Loucy (cell line): ENCODE measurements around the gene SMARCB1.

ENCODE experiments used
- H2AFZ ChIP-seq: fragments of 200-600 bp; sonication (generic); 2 replicates; pipeline ENCODE4 v1.6.0; 2016; ENCODE audit warnings: antibody characterized with exemption, mild to moderate bottlenecking, low read length, moderate library complexity
- H3F3A ChIP-seq: fragments of 200-600 bp; 2 replicates; pipeline ENCODE4 v1.6.0; 2016; ENCODE audit warnings: antibody characterized with exemption, low read depth, mild to moderate bottlenecking
- H3K27me3 ChIP-seq: fragments of 200-600 bp; sonication (generic); 2 replicates; pipeline ENCODE4 v1.6.1; 2014; ENCODE audit warnings: low read length, mild to moderate bottlenecking; ENCODE audit not compliant: insufficient read depth, poor library complexity, severe bottlenecking
- H3K36me3 ChIP-seq: fragments of 200-600 bp; sonication (generic); 2 replicates; pipeline ENCODE4 v1.6.1; 2016; ENCODE audit warnings: low read length; ENCODE audit not compliant: insufficient read depth
- H3K4me1 ChIP-seq: fragments of 200-600 bp; sonication (generic); 2 replicates; pipeline ENCODE4 v1.5.1; 2014; ENCODE audit warnings: low read length, mild to moderate bottlenecking; ENCODE audit not compliant: insufficient read depth, poor library complexity, severe bottlenecking
- H3K4me2 ChIP-seq: fragments of 200-600 bp; sonication (generic); 2 replicates; pipeline ENCODE4 v1.6.0; 2014; ENCODE audit warnings: antibody characterized with exemption, low read length, low read depth, mild to moderate bottlenecking; ENCODE audit not compliant: poor library complexity, severe bottlenecking
- H3K4me3 ChIP-seq: fragments of 200-600 bp; sonication (generic); 2 replicates; pipeline ENCODE4 v1.5.1; 2014; ENCODE audit warnings: low read length, mild to moderate bottlenecking, mixed read lengths; ENCODE audit not compliant: poor library complexity, severe bottlenecking
- H3K79me2 ChIP-seq: fragments of 200-600 bp; sonication (generic); 2 replicates; pipeline ENCODE4 v1.6.1; 2014; ENCODE audit warnings: low read length; ENCODE audit not compliant: insufficient read depth
- H3K9ac ChIP-seq: fragments of 200-600 bp; sonication (generic); 2 replicates; pipeline ENCODE4 v1.6.0; 2014; ENCODE audit warnings: mild to moderate bottlenecking, low read depth, low read length, moderate library complexity; ENCODE audit not compliant: poor library complexity, severe bottlenecking
- H3K9me2 ChIP-seq: fragments of 200-600 bp; sonication (generic); replicated peaks from 2 replicates; pipeline ENCODE4 v1.6.1; 2016; ENCODE audit warnings: low read depth, low read length, mixed read lengths
- H3K9me3 ChIP-seq: fragments of 200-600 bp; sonication (generic); 2 replicates; pipeline ENCODE4 v1.6.1; 2014; ENCODE audit warnings: mild to moderate bottlenecking, antibody characterized with exemption, low read length, low read depth; ENCODE audit not compliant: insufficient read depth
- H4K20me1 ChIP-seq: fragments of 200-600 bp; sonication (generic); 2 replicates; pipeline ENCODE4 v1.6.0; 2014; ENCODE audit warnings: antibody characterized with exemption, low read length, mild to moderate bottlenecking; ENCODE audit not compliant: insufficient read depth, poor library complexity, severe bottlenecking
- EZH2phosphoT487 ChIP-seq: fragments of 200-600 bp; IDR thresholded peaks from 2 replicates; pipeline ENCODE4 v1.6.1; 2018; ENCODE audit warnings: antibody characterized with exemption, mild to moderate bottlenecking, moderate library complexity, borderline replicate concordance
- TF ChIP-seq, protein P1 (sequence below): fragments of 200-600 bp; sonication (generic); conservative IDR thresholded peaks from 2 replicates; pipeline ENCODE4 v1.5.1; 2014; ENCODE audit warnings: mild to moderate bottlenecking, antibody characterized with exemption, low read length

Gene SMARCB1

DNA sequence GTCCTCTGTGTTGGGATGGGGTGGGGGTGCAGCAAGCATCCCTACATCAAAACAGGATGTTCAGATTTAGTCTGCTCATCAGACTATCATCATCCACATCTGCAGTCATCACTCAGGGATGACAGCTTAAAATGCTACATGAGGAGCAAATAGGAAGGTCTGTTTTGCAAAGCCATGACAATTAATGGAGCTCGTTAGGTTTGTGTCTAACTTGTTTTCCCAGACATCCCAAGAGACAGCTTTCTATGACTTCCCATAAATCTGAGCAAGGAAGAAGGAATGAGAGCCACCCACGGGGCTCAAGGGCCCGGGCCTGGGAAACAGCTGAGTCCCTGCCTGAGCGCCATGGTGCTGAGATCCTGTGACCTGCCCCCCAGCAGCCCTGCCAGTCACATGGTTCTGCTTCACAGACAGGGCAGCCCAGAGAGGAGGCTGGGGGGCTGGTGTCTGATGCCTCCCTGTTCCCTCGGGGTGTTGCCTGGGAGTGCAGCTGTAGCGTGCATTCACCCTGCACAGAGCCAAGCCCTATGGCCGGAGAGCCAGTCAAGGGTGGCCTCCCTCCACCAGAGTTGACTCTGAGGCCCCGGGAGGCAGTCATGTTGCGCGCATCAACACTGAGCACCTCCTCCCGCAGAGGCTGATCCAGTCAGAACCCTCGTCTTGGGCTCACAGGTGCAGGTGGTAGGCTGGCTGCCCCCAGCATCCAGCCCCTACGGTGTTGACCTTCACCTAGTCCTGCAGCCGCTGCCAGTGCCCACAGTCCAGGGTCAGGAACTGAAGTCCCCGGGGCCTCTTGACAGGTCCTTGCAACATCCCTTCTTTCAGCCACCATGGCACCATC, 40.0 kb downstream of the SMARCB1 start:
- H3K9me3 ChIP-seq, result no peaks in the 10 kb centered on the region
- H3K9me2 ChIP-seq, result no peaks in the 10 kb centered on the region
- H3K27me3 ChIP-seq, result no peaks in the 10 kb centered on the region
- no peak overlapping the region for H2AFZ ChIP-seq
- H3K36me3 ChIP-seq, result peaks cover 91% of the 10 kb centered on the region; the same call in 1 of the 2 replicates
- peaks cover 5% of the 10 kb centered on the region for H4K20me1 ChIP-seq
- H3K9ac ChIP-seq, result no peak overlapping the region
- no peak overlapping the region for H3K4me2 ChIP-seq
- TF ChIP-seq, protein P1, sequence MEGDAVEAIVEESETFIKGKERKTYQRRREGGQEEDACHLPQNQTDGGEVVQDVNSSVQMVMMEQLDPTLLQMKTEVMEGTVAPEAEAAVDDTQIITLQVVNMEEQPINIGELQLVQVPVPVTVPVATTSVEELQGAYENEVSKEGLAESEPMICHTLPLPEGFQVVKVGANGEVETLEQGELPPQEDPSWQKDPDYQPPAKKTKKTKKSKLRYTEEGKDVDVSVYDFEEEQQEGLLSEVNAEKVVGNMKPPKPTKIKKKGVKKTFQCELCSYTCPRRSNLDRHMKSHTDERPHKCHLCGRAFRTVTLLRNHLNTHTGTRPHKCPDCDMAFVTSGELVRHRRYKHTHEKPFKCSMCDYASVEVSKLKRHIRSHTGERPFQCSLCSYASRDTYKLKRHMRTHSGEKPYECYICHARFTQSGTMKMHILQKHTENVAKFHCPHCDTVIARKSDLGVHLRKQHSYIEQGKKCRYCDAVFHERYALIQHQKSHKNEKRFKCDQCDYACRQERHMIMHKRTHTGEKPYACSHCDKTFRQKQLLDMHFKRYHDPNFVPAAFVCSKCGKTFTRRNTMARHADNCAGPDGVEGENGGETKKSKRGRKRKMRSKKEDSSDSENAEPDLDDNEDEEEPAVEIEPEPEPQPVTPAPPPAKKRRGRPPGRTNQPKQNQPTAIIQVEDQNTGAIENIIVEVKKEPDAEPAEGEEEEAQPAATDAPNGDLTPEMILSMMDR, result no peak
- TF ChIP-seq EZH2phosphoT487, result no peak
- no peaks in the 10 kb centered on the region for H3F3A ChIP-seq
- no peaks in the 10 kb centered on the region for H3K4me1 ChIP-seq
- peaks cover 9% of the 10 kb centered on the region; the same call in 1 of the 2 replicates for H3K79me2 ChIP-seq
- H3K4me3 ChIP-seq, result no peak overlapping the region

DNA sequence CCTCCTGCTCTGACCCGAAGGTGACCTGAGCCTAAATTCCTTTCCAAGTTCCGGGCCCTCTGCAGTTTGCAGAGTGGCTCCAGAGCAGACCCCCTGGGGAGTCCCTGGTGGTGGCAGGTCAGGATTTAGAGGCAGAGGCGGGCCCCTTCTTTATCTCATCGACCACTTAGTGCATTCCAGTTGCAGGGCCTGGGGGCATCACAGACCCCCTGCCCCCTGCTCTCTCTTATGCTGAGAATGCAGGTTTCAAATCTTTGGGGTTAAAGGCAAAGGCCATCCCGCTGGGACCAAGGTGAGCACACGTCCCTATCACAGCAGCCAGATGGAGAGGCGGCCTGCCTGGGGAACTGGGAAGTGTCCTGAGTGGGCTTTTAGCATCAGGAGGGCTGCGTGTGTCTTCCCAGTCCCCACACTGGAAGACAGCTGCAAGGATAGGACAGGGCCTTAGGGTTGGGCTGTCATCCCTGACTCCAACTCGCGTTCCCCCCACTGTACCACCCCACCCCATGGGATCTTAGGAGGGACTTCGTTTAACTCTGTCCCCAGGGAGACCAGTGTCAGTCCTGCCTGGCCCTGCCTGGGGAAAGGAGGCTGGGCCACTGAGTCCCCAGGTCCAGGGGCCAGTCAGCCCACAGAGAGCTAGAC, 40.7 kb downstream of the SMARCB1 start:
- Histone ChIP-seq H3K79me2 (peaks cover 10% of the 10 kb centered on the region; the same call in 1 of the 2 replicates), H2AFZ (no peak overlapping the region), H3K4me2 (no peak overlapping the region), H3K36me3 (peaks cover 85% of the 10 kb centered on the region; the same call in 1 of the 2 replicates), H3K4me1 (no peaks in the 10 kb centered on the region), H3K9me2 (no peaks in the 10 kb centered on the region), H3K4me3 (no peak overlapping the region), H3K9me3 (no peaks in the 10 kb centered on the region), H3F3A (no peaks in the 10 kb centered on the region), H4K20me1 (peaks cover 6% of the 10 kb centered on the region), H3K27me3 (no peaks in the 10 kb centered on the region), H3K9ac (no peak overlapping the region)
- no peak for TF ChIP-seq EZH2phosphoT487
- TF ChIP-seq, protein P1, result no peak

DNA sequence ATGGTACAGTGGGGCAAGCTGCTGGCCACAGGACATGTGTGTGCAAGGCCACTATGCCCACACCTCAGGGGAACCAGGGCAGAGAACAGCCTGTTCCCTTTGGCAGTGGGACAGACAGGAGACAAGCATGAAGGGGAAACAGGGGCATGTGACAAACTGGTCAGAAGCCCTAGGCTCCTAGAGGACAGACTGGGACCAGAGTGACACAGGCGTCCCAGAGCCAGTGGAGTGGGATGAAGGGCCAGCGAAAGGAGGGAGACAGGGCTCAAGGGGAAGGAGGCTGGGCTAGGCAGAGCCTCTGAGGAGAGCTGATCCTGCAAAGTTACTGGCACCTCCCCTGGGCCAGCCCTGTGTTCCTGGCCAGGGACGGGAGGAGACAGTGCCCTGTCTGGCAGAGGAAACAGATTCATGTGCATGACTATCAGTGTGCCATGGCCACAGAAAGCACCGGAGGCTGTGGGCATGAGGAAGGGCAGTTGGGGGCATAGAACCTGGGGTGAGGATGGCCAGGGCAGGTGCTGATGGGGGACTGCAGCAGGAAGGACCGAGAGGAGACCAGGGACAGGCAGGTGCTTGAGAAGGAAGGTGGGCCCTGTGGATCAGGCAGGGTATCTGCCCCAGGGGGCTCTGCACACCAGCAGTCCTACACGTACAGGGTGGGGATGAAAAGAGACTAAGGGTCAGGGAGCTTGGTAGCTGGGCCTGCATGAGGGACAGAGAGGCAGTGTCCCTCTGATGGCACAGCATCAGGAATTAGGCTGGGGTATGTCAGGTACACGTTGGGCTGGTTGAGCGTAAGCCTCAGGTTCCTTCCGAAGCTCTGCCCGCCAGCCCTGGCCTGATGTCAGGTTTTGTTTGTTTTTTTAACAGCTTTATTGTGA, 42.3 kb downstream of the SMARCB1 start:
- no peak overlapping the region for H3K4me2 ChIP-seq
- no peaks in the 10 kb centered on the region for H3K4me1 ChIP-seq

More for the DNA sequence above, 42.3 kb downstream of the SMARCB1 start:
- Histone ChIP-seq H4K20me1 (peaks cover 6% of the 10 kb centered on the region), H3K9me2 (no peaks in the 10 kb centered on the region), H3K9me3 (no peaks in the 10 kb centered on the region), H3K27me3 (no peaks in the 10 kb centered on the region), H3K4me3 (no peak overlapping the region), H3K79me2 (peaks cover 10% of the 10 kb centered on the region; the same call in 1 of the 2 replicates), H3F3A (no peaks in the 10 kb centered on the region), H3K36me3 (peaks cover 85% of the 10 kb centered on the region; the same call in 1 of the 2 replicates), H2AFZ (no peak overlapping the region), H3K9ac (no peak overlapping the region)
- TF ChIP-seq, protein P1, result no peak
- no peak for TF ChIP-seq EZH2phosphoT487
